Testis (tissue), 3 donors: ENCODE measurements around the gene LYRM4. TPM values are rescaled to one million over a fixed set of nuclear protein-coding genes. Genes with fewer than 3 reads are reported as not detected.

Experiments used
- DNase-seq: peaks from one replicate; pipeline ENCODE4 v3.0.0-alpha.2; 2019
- H3K27ac ChIP-seq, 2 donors: fragments of 200-600 bp; sonication (generic); one replicate each; pipeline ENCODE4 v1.5.1; 2019
- H3K27me3 ChIP-seq: fragments of 200-600 bp; sonication (generic); one replicate; pipeline ENCODE4 v1.5.1; 2019
- H3K36me3 ChIP-seq: fragments of 200-600 bp; sonication (generic); one replicate; pipeline ENCODE4 v1.5.1; 2017; ENCODE audit warnings: low read depth; ENCODE audit errors: missing control alignments
- H3K4me1 ChIP-seq: fragments of 200-600 bp; sonication (generic); one replicate; pipeline ENCODE4 v1.5.1; 2019
- H3K4me3 ChIP-seq, 2 donors: fragments of 200-600 bp; sonication (generic); one replicate each; pipeline ENCODE4 v1.5.1; 2017 to 2019
- H3K9me3 ChIP-seq: fragments of 200-600 bp; sonication (generic); one replicate; pipeline ENCODE4 v1.5.1; 2017
- POLR2A ChIP-seq: fragments of 450-650 bp; IDR thresholded peaks from one replicate; pipeline ENCODE4 v1.6.1; 2017; ENCODE audit warnings: antibody characterized with exemption, mild to moderate bottlenecking, moderate library complexity
- WGBS, 2 donors: methylation state at CpG; one replicate each; pipeline ENCODE4 v1.1.5; 2018; 5-methylcytosine and 5-hydroxymethylcytosine counted together
- intact Hi-C: fragments of 100-400 bp; cut with DNase I; formaldehyde crosslinking; loops from one replicate; pipeline ENCODE4 v1.15.1; 2023; ENCODE audit warnings: low total_unique reads
- polyA plus RNA-seq: library from polyadenylated mRNA; stranded (reverse); fragments of 350-450 nt; fragmentation: Illumina TruSeq; extraction: RNeasy Lipid Tissue Mini Kit (QIAGEN cat#74804); gene quantifications from one replicate; pipeline ENCODE4 v1.2.3, GENCODE V29; 2014; ENCODE audit warnings: low read depth, low replicate concordance; ENCODE audit not compliant: insufficient read depth
- total RNA-seq, 2 donors: library from RNA; depleted of rRNA; stranded (reverse); fragments of >200 nt; gene quantifications; one replicate each; pipeline ENCODE4 v1.2.3, GENCODE V29; 2016
- TF ChIP-seq, protein P1 (sequence below), 3 experiments: fragments of 450-650 bp in 2 of 3; fragments of 200-600 bp in 1 of 3; sonication (generic) in 1 of 3; IDR thresholded peaks; one replicate each; pipeline ENCODE4 v1.5.1; 2016 to 2019; ENCODE audit warnings: antibody characterized with exemption in 3 of 3, mild to moderate bottlenecking in 2 of 3, moderate library complexity in 1 of 3

Gene LYRM4
- total and polyA plus RNA-seq, 3 donors from 2014 or later, result 18.5 to 41.8 (median 23.0) TPM

DNA sequence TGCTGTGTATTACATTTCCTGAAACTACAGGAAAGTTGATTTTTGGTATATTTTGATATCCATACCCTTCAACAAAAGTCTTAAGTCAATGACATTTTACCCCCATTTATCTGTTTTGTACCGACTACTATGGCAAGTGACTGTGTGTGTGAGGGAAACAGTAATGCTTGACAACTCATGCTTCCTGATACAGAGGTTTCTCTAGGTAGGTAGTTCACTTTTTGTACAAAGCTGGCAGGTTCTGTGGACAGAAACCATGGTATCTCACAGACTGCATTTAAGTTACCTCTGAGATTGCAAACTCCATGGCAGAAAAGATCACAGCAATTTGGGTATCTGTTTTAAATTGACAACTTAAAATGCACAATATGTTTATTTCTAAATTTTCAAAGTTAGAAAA, 29.3 kb upstream of the LYRM4 start:
- H3K27ac ChIP-seq, result no peak overlapping the region
- no peaks in the 10 kb centered on the region for H3K36me3 ChIP-seq
- intact Hi-C loops, result no loop called here
- H3K4me3 ChIP-seq, result no peak overlapping the region
- TF ChIP-seq, protein P1, sequence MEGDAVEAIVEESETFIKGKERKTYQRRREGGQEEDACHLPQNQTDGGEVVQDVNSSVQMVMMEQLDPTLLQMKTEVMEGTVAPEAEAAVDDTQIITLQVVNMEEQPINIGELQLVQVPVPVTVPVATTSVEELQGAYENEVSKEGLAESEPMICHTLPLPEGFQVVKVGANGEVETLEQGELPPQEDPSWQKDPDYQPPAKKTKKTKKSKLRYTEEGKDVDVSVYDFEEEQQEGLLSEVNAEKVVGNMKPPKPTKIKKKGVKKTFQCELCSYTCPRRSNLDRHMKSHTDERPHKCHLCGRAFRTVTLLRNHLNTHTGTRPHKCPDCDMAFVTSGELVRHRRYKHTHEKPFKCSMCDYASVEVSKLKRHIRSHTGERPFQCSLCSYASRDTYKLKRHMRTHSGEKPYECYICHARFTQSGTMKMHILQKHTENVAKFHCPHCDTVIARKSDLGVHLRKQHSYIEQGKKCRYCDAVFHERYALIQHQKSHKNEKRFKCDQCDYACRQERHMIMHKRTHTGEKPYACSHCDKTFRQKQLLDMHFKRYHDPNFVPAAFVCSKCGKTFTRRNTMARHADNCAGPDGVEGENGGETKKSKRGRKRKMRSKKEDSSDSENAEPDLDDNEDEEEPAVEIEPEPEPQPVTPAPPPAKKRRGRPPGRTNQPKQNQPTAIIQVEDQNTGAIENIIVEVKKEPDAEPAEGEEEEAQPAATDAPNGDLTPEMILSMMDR (IDR thresholded peaks at IDR 0.05), result no peak
- no peak for TF ChIP-seq POLR2A
- no peak for DNase-seq
- no peaks in the 10 kb centered on the region for H3K9me3 ChIP-seq
- WGBS, 2 donors, result 94 to 100% methylated on average over 1 of the region's 1 CpG
- no peaks in the 10 kb centered on the region for H3K27me3 ChIP-seq
- no peaks in the 10 kb centered on the region for H3K4me1 ChIP-seq

DNA sequence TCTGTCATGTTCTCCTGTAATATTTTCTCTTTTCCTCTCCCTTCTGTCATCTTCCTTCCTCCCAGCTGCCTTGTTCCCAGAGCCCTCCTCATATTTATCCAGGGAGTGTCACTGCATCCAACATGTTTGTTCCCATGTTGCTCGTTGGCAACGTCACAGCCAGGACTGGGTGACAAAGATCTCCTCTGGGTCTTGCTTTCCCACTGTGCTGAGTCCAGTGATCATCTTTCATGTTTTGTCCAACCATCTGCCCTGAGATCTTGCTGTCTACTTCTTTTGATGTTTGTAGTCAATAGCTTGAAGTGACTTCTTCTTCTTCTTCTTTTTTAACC, 27.2 kb upstream of the LYRM4 start:
- Histone ChIP-seq H3K36me3 (no peaks in the 10 kb centered on the region), H3K27ac (no peak overlapping the region), H3K27me3 (no peaks in the 10 kb centered on the region), H3K4me1 (no peaks in the 10 kb centered on the region), H3K4me3 (no peak overlapping the region), H3K9me3 (no peaks in the 10 kb centered on the region)
- DNase-seq, result no peak
- intact Hi-C loops, result no loop called here
- WGBS, 2 donors, result 83 to 87% methylated on average over 2 of the region's 2 CpGs
- TF ChIP-seq, protein P1 (IDR thresholded peaks at IDR 0.05), result no peak
- TF ChIP-seq POLR2A, result no peak

DNA sequence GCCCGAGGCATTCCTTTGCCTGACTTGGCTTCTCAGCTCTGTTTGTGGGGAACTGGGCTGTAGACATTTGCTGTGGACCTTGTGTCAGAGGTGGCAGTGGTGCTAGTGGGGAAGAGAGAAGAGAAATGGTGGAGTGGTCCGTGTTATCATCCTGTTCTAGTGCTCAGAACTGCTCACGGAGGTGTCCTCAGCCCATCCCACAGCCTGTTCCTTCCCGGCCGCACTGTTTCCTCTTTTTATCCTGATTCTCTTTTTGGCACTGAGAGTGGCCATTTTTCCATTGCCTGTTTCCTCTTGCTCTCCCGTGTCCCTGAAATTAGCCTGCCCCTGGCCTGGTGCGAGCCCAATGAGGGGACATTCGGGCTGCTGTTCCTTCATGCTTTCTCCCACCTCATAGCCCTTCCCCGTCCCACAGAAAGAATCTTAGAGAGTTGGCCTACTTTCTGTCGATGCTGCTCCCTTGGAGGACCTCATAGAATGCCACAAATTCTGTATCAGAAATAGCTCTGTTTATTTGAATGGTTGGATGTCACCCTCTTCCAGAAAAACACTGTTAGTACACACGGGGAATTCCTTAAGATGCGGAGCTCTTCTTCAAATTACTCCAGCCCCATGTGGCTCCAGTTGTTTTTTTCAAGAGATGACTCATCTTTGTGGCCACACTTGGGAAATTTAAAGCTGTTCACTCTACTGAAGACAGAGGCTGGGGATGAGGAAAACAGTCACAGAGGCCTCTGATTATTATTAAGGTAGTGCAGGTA, 26.6 kb upstream of the LYRM4 start:
- intact Hi-C loops, result no loop called here
- peak overlapping the region in 1 of 2 donors; percentile 43 for H3K27ac ChIP-seq
- no peaks in the 10 kb centered on the region for H3K4me1 ChIP-seq
- H3K27me3 ChIP-seq, result no peaks in the 10 kb centered on the region
- 57 to 83% methylated on average over 12 of the region's 12 CpGs for WGBS, 2 donors
- no peak for DNase-seq
- H3K36me3 ChIP-seq, result no peaks in the 10 kb centered on the region
- no peak for TF ChIP-seq POLR2A
- TF ChIP-seq, protein P1 (IDR thresholded peaks at IDR 0.05), result no peak
- H3K4me3 ChIP-seq, result no peak overlapping the region
- H3K9me3 ChIP-seq, result no peaks in the 10 kb centered on the region

DNA sequence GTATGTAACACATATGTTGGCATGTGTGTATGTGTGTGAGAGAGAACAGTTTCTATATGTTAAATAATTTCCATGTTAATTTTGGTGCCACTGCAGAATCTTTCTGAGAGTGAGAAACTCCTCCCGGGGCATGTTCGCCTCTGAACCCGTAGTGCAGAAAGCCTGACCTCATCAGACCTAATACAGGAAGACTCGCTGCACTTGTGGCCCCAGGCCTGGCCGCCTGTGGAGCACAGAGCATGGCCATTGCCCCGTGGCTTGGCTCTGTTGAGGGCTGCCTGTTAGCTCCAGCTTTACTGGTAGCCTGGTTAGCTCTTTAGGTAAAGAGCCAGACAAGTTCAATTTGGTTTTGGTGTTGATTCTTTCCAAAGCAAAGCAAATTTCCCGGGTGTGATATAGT, 26.0 kb upstream of the LYRM4 start:
- no peaks in the 10 kb centered on the region for H3K4me1 ChIP-seq
- H3K27me3 ChIP-seq, result no peaks in the 10 kb centered on the region
- WGBS, 2 donors, result 88 to 94% methylated on average over 6 to 7 of the region's 7 CpGs
- no peak overlapping the region for H3K4me3 ChIP-seq
- no peaks in the 10 kb centered on the region for H3K9me3 ChIP-seq
- TF ChIP-seq, protein P1 (IDR thresholded peaks at IDR 0.05), result no peak
- TF ChIP-seq POLR2A, result no peak
- H3K27ac ChIP-seq, result no peak overlapping the region
- DNase-seq, result no peak
- H3K36me3 ChIP-seq, result no peaks in the 10 kb centered on the region
- intact Hi-C loops, result no loop called here

DNA sequence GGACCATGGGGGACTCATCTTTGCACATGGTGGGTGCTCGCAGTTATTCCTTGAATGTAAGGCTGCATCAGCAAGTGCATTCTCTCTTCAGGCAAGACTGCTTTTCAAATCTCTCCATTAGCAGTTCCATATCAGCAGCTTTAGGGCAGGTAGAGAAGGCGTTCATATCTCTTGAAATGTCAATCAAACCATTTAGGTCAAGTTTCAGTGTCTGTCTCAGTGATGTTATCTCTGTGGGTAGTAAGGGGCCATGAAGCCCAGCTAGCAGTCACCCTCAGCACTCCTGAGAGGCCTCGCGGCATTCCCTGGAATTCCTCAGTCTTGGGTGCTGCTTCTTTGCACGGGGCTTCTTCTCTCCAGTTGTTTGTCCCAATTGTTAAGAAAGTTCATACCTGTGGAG, 24.8 kb upstream of the LYRM4 start:
- 91 to 92% methylated on average over 5 of the region's 5 CpGs for WGBS, 2 donors
- H3K4me1 ChIP-seq, result no peaks in the 10 kb centered on the region
- TF ChIP-seq POLR2A, result no peak
- TF ChIP-seq, protein P1 (IDR thresholded peaks at IDR 0.05), result no peak

More for the DNA sequence above, 24.8 kb upstream of the LYRM4 start:
- no peaks in the 10 kb centered on the region for H3K27me3 ChIP-seq
- no peaks in the 10 kb centered on the region for H3K9me3 ChIP-seq
- intact Hi-C loops, result no loop called here
- H3K27ac ChIP-seq, result no peak overlapping the region
- no peak overlapping the region for H3K4me3 ChIP-seq
- no peak for DNase-seq
- no peaks in the 10 kb centered on the region for H3K36me3 ChIP-seq
